ENCODE results near the gene MRRF. TPM values are rescaled to one million over a fixed set of nuclear protein-coding genes. Genes with fewer than 3 reads are reported as not detected.

MRRF gene
- total RNA-seq, 6 donors from 2014 or later: 21.4 to 54.5 (median 29.7) TPM

DNA sequence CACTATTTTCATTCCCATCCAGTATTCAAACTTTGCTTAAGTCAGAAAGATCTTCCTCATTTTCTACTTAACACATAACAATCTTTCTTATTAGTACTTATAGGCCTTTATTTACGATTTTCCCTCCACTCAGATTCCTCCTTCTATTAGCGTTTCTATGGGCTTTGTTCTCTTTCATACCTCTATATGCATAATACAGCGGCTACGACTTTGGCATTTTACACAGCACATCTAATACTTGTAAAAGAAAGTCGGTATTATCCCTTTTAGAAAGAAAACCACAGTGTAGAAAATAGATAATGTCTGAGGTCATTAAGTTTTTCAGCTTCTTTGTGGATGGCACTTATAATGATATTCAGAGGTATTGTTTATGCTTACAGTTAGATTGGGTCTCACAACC lies 8.5 kb upstream of the MRRF start:
- TF ChIP-seq CTCF (IDR thresholded peaks at IDR 0.05) (no peak), POLR2AphosphoS5 (IDR thresholded peaks at IDR 0.05) (no peak), POLR2A (IDR thresholded peaks at IDR 0.05) (no peak), EP300 (IDR thresholded peaks at IDR 0.05) (no peak)
- Histone ChIP-seq H3K27ac (peak overlapping the region in 1 of 4 donors; percentile 11), H3K27me3 (no peaks in the 10 kb centered on the region), H3K4me1 (peaks cover 3 to 7% (median 6%) of the 10 kb centered on the region in 4 donors), H3K9me3 (no peaks in the 10 kb centered on the region), H3K36me3 (peaks cover 16 to 69% (median 30%) of the 10 kb centered on the region in 4 donors), H3K4me3 (no peak overlapping the region)
- 92 to 94% methylated on average over 5 of the region's 5 CpGs for WGBS, 2 donors
- ATAC-seq (ENCODE audit: low FRiP score in 2 of 2) (no peak), DNase-seq (no peak)

- Histone ChIP-seq H3K4me3 (no peak overlapping the region), H3K27ac (no peak overlapping the region), H3K36me3 (peaks cover 9 to 44% (median 21%) of the 10 kb centered on the region in 4 donors), H3K4me1 (peaks cover 24 to 31% (median 25%) of the 10 kb centered on the region in 4 donors), H3K9me3 (no peaks in the 10 kb centered on the region), H3K27me3 (no peaks in the 10 kb centered on the region)
- ATAC-seq (ENCODE audit: low FRiP score in 2 of 2) (no peak), DNase-seq (no peak)
- 76 to 94% methylated on average over 2 of the region's 2 CpGs for WGBS, 2 donors
- no peak for TF ChIP-seq CTCF (IDR thresholded peaks at IDR 0.05)
- TF ChIP-seq POLR2A (IDR thresholded peaks at IDR 0.05): no peak
- TF ChIP-seq POLR2AphosphoS5 (IDR thresholded peaks at IDR 0.05): no peak
Observed at GRCh38 chr9:122258886-122259415, 5.7 kb upstream of the MRRF start.

DNA sequence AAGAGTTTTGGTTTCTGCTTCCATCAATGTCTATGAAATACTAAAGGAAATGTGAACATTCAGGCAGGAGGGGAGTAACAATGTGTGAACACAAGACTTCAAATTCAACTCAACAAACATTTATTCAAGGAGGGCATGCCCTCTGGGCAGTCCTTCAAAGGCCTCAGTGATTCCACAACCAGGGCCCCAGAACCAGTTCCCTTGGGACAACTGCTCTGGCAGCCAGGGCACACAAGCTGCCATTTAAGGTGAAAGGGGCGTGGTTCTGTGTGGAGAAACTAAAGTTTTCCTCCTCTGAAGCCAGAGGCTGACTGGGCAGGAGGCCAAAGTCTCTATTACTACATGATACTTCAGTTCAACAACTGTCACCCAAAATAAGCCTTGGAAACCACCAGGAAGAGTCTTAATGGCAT lies 3.2 kb upstream of the MRRF start:
- Histone ChIP-seq H3K36me3 (peaks cover 9 to 40% (median 21%) of the 10 kb centered on the region in 4 donors), H3K4me3 (no peak overlapping the region), H3K27ac (peak overlapping the region in 1 of 4 donors; percentile 43), H3K27me3 (no peaks in the 10 kb centered on the region), H3K4me1 (peaks cover 29 to 38% (median 36%) of the 10 kb centered on the region in 4 donors), H3K9me3 (no peaks in the 10 kb centered on the region)
- DNase-seq: peak in 1 of 2 donors; percentile 88
- TF ChIP-seq POLR2A (IDR thresholded peaks at IDR 0.05) (no peak), POLR2AphosphoS5 (IDR thresholded peaks at IDR 0.05) (no peak), EP300 (IDR thresholded peaks at IDR 0.05) (no peak), CTCF (IDR thresholded peaks at IDR 0.05) (no peak)
- WGBS, 2 donors: 30 to 47% methylated on average over 1 of the region's 1 CpG
- ATAC-seq (ENCODE audit: low FRiP score in 2 of 2): peak in 1 of 2 donors; percentile 44

DNA sequence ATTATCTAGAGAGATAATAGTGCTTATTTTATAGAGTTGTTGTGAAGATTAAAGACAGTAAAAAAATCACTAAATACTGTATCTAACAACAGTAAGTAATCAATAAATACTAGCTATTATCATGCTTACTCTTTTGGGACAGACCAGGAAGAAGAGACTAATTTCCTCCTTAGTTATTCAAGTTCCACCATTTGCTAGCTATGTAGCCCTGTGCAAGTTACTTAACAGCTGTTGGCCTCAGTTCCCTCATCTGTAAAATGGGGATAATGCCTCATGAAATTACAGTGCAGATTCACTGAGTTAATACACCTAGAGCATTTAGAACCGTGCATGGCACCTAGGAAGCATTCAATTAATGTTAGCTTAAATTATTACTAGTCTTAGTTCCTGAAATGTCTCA lies 2.6 kb upstream of the MRRF start:
- no peak for ATAC-seq (ENCODE audit: low FRiP score in 2 of 2)
- Histone ChIP-seq H3K27ac (no peak overlapping the region), H3K9me3 (no peaks in the 10 kb centered on the region), H3K27me3 (no peaks in the 10 kb centered on the region), H3K36me3 (peaks cover 9 to 40% (median 21%) of the 10 kb centered on the region in 4 donors), H3K4me1 (peaks cover 29 to 40% (median 36%) of the 10 kb centered on the region in 4 donors), H3K4me3 (no peak overlapping the region)
- TF ChIP-seq EP300 (IDR thresholded peaks at IDR 0.05) (no peak), CTCF (IDR thresholded peaks at IDR 0.05) (no peak), POLR2AphosphoS5 (IDR thresholded peaks at IDR 0.05) (no peak), POLR2A (IDR thresholded peaks at IDR 0.05) (no peak)
- WGBS, 2 donors: 91 to 92% methylated on average over 1 of the region's 1 CpG
- DNase-seq: no peak
